Measurements from ENCODE around the gene SLC22A9. TPM values are rescaled to one million over a fixed set of nuclear protein-coding genes. Genes with fewer than 3 reads are reported as not detected.

Gene SLC22A9
- total and polyA plus RNA-seq, 2 of the 4 experiments (the other 2 are of a cell fraction) = not detected

GRCh38 chr11:63404161-63404935, 34.8 kb downstream of the SLC22A9 start:
- Histone ChIP-seq H3K27me3 (ENCODE audit: control insufficient read depth, insufficient read depth, low read length) (no peaks in the 10 kb centered on the region), H3K14ac (replicated peaks; ENCODE audit: low read depth, low read length) (no peak overlapping the region), H3K27ac (ENCODE audit: insufficient read depth, low read length) (no peak overlapping the region), H3K23ac (ENCODE audit: low read depth, low read length) (no peak overlapping the region), H3K4ac (ENCODE audit: low read depth, low read length) (no peak overlapping the region), H3K36me3 (ENCODE audit: control insufficient read depth, insufficient read depth, low read length) (no peaks in the 10 kb centered on the region), H3K9ac (ENCODE audit: low read depth, low read length) (no peak overlapping the region), H3K4me2 (ENCODE audit: low read depth, low read length) (no peak overlapping the region), H4K91ac (ENCODE audit: insufficient read depth, low read depth, low read length) (no peak overlapping the region), H3K79me1 (ENCODE audit: low read depth in 1 of 2, low read length in 2 of 2) (no peaks in the 10 kb centered on the region), H4K5ac (ENCODE audit: low read depth, low read length) (no peak overlapping the region), H4K20me1 (ENCODE audit: insufficient read depth, low read length) (no peaks in the 10 kb centered on the region), H2BK5ac (ENCODE audit: low read depth, low read length, poor library complexity, severe bottlenecking) (no peak overlapping the region), H3K18ac (ENCODE audit: low read depth, low read length) (no peak overlapping the region), H3K56ac (ENCODE audit: extremely low read depth, insufficient read depth, low read length) (no peak overlapping the region), H3K4me3 (ENCODE audit: insufficient read depth, low read depth, low read length) (no peak overlapping the region), H2BK120ac (ENCODE audit: low read depth, low read length) (no peak overlapping the region), H2AK9ac (replicated peaks; ENCODE audit: low read depth, low read length, poor library complexity) (no peak overlapping the region), H2AK5ac (ENCODE audit: low read depth, low read length) (no peak overlapping the region), H2BK15ac (ENCODE audit: low read depth, low read length) (no peak overlapping the region), H3K9me3 (ENCODE audit: control insufficient read depth, insufficient read depth, low read length) (no peaks in the 10 kb centered on the region), H3K4me1 (ENCODE audit: control insufficient read depth, insufficient read depth, low read length) (no peaks in the 10 kb centered on the region), H3K9me1 (ENCODE audit: insufficient read depth, low read length) (no peaks in the 10 kb centered on the region), H2BK20ac (ENCODE audit: low read depth, low read length) (no peak overlapping the region), H4K8ac (ENCODE audit: low read depth in 2 of 2, low read length in 2 of 2) (no peak overlapping the region), H2AFZ (replicated peaks; ENCODE audit: low read length, poor library complexity) (no peak overlapping the region)
- no TSS peak for BruUV-seq (replicated peaks)
- no peak for DNase-seq
- ATAC-seq (ENCODE audit: low read depth) = no peak
- intact Hi-C loops (cut with micrococcal nuclease) (no loop called here), dilution Hi-C loops (cut with HindIII; ENCODE audit: low sequenced_read_pairs, unreplicated experiment) (no loop called here), in situ Hi-C loops (cut with MboI; ENCODE audit: low sequenced_read_pairs) (no loop called here)
- ChIA-PET CTCF (no interaction called here), POLR2A (ENCODE audit: unreplicated experiment) (no interaction called here)
- WGBS, 2 experiments (ENCODE audit: extremely low coverage in 2 of 2, insufficient read length in 1 of 2) = no CpG with 5 or more reads among the region's 5 CpGs
- TF ChIP-seq ELK1 (IDR thresholded peaks at IDR 0.05; ENCODE audit: borderline replicate concordance, low read depth, low read length) = no peak
- no peak for TF ChIP-seq MXI1 (IDR thresholded peaks at IDR 0.05; ENCODE audit: borderline replicate concordance, low read depth, low read length)
- TF ChIP-seq MAFK (IDR thresholded peaks at IDR 0.05; ENCODE audit: low read depth, low read length) = no peak
- no peak for TF ChIP-seq RFX5 (IDR thresholded peaks at IDR 0.05; ENCODE audit: low read depth, low read length)
- TF ChIP-seq CEBPB (IDR thresholded peaks at IDR 0.05; ENCODE audit: low read depth, low read length) = no peak
- no peak for TF ChIP-seq RAD21 (IDR thresholded peaks at IDR 0.05; ENCODE audit: low read length)
- no peak for TF ChIP-seq BHLHE40 (IDR thresholded peaks at IDR 0.05; ENCODE audit: low read depth, low read length)
- no peak for TF ChIP-seq NFE2L2 (IDR thresholded peaks at IDR 0.05; ENCODE audit: low read depth, low read length)
- TF ChIP-seq CTCF (conservative IDR thresholded peaks at IDR 0.05; ENCODE audit: low read depth, low read length) = no peak
- TF ChIP-seq POLR2A (IDR thresholded peaks at IDR 0.05; ENCODE audit: low read depth, low read length) = no peak
- TF ChIP-seq SMC3 (IDR thresholded peaks at IDR 0.05; ENCODE audit: low read depth, low read length) = no peak
